NCI-H1105 (cell line): ENCODE measurements around the gene PRPF38A.
"Not testable (repeated sequence)": the region's sequence is repeated elsewhere in the genome, so short reads cannot be mapped to it uniquely, and the experiment has no call there.

Experiments
- DNase-seq: peaks from one replicate; lab custom pipeline; 2025; lab: John Stamatoyannopoulos, UW

Gene PRPF38A, protein sequence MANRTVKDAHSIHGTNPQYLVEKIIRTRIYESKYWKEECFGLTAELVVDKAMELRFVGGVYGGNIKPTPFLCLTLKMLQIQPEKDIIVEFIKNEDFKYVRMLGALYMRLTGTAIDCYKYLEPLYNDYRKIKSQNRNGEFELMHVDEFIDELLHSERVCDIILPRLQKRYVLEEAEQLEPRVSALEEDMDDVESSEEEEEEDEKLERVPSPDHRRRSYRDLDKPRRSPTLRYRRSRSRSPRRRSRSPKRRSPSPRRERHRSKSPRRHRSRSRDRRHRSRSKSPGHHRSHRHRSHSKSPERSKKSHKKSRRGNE

GRCh38 chr1:52404116-52404974 is at the start of gene PRPF38A, which contains the start of gene ORC1:
PRPF38A (plus strand) TSS chr1:52404602; CDS start chr1:52404750, 148 bp downstream.
ORC1 (minus strand) TSS chr1:52404423; CDS start chr1:52402223, 2,200 bp downstream.
- DNase-seq: peak; percentile 99

- no peak for DNase-seq
Observed at GRCh38 chr1:52355436-52355835, 49.0 kb upstream of the PRPF38A start.

DNA sequence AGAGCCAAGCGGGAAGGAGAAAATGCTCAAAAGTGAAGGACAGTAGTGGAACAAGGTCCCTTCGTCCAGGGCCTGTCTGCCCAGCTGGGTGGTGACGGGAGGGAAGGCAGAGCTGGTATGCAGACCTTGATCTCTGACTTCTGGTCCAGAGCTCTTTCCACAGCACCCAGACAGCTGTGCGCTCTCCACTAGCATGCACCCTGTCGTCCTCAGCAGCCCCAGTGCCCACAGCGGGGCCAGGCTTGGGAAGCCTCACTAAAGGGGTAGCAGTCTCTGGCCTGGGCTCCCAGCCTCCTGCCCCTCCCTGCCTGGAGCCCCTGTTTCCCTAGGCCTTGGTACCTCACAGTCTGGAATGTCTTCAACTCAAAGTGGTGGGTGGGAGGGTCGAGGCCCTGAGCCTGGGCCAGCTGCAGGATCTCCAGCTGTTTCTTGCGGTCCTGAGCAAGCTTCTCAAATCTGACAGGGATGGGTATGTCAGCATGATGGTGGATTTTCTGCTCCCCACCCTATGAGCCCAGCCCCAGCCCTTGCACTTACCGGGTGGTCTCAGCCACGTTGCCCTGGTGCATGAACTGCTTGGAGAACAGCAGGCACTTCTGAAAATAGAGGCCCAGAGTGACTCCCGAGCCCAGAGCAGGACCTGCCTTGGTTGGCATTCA is 48.4 kb upstream of the PRPF38A start:
- DNase-seq: no peak

DNA sequence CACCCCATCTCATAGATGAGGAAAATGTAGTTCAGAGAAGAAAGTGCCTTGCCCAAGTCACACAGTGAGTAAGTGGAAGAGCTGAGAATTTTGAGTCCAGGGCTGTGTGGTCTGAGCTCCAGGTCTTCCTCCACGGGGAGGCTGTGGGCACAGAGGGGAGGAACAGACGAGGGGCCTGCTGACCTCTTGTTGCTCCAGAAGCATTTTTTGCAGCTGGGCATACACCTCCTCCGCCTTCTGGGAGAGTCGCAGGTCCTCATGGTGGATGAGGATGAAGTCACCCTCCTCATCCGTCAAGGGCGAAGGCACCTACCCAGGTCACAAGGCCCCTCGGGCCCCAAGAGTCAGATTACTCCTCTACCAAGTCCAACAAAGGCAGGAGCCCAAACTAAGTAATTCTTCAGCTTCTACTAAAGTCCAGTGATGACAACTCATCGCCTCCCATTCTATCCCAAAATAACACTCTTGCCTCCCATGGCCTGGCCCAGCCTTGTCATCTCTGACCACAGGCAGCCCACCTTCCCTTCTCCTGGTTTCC is 47.5 kb upstream of the PRPF38A start:
- no peak for DNase-seq

GRCh38 chr1:52357397-52357796 is 47.0 kb upstream of the PRPF38A start:
- no peak for DNase-seq

GRCh38 chr1:52358851-52359497 is 45.4 kb upstream of the PRPF38A start:
- no peak for DNase-seq

- DNase-seq: no peak
Observed at GRCh38 chr1:52359676-52360594, 44.5 kb upstream of the PRPF38A start.

DNA sequence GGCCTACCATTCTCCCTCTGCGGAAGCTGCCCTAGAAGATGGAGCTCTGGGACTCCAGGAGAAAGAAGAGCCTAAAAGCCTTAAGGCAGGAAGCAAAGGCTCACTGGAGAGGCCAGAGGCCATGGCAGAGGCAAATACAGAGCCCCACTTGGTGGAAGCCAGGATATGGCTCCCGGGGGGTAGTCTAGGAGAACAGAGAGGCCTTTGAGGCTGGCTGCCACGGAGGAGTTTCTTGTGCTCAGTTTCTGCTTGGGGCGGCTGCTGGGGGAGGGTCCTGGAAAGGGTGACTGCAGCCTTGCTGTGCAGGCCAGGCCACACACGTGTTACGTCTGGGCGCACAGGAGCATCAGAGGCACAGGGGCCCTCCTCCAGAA is 43.8 kb upstream of the PRPF38A start:
- no peak for DNase-seq

GRCh38 chr1:52364235-52364839 is 40.1 kb upstream of the PRPF38A start:
- no peak for DNase-seq

DNA sequence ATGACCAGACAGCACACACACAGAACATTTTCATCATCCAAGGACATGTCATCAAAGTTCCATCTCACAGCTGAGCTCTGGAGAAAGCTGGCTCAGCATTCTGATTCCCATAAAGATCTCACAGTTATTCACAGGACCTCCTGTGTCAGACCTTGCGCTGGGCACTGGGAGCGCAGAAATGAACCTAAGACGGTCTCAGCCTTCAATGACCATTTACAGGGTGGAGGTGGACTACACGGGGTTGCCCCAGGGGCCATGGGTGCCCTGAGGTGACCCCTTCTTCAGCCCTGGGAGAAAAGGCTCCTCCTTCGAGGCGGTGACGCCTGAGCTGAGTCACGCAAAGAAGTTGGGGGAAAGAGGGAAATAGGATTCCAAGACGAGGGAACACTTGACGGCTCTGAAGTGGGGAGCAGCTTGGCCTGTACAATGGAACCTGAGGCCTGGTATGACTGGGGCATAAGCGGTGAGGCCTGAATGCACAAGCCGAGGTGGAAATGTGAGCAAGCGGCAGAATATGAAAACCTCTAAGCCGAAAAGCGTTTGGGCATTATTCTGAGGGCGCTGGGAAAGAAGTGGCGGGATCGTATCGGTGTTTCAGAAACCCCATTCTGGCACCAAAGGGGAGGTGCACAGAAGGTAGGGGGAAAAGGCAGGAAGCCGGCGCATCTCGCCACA is 39.2 kb upstream of the PRPF38A start:
- no peak for DNase-seq

- peak; percentile 99 for DNase-seq
Observed at GRCh38 chr1:52365746-52366516, 38.5 kb upstream of the PRPF38A start, which contains the start of gene CC2D1B. CC2D1B (minus strand) TSS chr1:52366205; CDS start chr1:52364620, 1,585 bp downstream.

- DNase-seq: no peak
Observed at GRCh38 chr1:52366517-52366827, 37.9 kb upstream of the PRPF38A start.

GRCh38 chr1:52367272-52367671 is 37.1 kb upstream of the PRPF38A start:
- no peak for DNase-seq

DNA sequence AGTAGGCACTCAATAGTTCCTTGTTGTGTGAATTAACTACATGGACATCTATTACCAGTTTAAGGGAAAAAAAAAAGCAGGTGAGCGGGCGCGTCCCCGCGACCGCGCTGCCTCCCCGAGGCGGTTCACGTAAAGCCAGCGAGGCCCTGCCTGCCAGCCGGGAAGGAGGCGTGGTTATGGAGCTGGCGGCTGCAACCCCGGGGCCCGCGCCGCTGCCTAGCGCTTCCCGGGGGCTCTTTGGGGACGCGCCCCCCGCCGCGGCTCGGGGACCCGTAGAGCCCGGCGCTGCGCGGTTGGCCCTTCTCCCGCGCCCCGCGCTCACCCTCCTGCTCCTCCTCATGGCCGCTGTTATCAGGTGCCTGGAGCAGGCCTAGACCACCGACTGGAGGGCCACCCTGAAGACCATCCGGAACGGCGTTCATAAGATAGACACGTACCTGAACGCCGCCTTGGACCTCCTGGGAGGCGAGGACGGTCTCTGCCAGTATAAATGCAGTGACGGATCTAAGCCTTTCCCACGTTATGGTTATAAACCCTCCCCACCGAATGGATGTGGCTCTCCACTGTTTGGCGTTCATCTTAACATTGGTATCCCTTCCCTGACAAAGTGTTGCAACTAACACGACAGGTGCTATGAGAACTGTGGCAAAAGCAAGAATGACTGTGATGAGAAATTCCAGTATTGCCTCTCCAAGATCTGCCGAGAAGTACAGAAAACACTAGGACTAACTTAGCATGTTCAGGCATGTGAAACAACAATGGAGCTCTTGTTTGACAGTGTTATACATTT is 35.8 kb upstream of the PRPF38A start:
- DNase-seq: peak; percentile 91

DNA sequence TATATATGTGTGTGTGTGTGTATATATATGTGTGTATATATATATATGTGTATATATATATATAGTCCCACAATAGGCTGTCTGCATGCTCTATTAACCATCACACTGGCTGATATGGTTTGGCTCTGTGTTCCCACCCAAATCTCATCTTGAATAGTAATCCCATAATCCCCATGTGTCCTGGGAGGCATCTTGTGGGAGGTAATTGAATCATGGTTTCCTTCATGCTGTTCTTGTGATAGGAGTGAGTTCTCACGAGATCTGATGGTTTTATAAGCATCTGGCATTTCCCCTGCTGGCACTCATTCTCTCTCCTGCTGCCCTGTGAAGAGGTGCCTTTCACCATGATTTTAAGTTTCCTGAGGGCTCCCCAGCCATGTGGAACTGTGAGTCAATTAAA is 34.6 kb upstream of the PRPF38A start:
- not testable (repeated sequence) for DNase-seq

GRCh38 chr1:52385376-52385775 is 19.0 kb upstream of the PRPF38A start:
- DNase-seq: no peak

DNA sequence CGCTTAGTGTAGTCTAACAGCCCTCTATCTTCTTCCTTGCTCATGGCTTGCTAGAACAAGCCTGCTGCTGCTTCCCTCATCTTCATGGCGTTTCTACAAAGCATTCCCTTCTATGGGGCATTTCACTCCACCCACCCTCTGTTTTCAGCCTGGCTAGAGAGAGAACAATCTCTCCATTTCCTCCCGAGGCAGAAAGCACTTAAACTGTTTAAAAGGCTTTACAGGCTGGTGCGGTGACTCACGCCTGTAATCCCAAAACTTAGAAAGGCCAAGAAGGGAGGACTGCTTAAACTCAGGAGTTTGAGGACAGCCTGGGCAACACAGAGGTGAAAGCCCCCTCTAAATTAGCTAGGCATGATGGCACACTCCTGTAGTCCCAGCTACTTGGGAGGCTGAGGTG is 17.9 kb upstream of the PRPF38A start:
- no peak for DNase-seq

DNA sequence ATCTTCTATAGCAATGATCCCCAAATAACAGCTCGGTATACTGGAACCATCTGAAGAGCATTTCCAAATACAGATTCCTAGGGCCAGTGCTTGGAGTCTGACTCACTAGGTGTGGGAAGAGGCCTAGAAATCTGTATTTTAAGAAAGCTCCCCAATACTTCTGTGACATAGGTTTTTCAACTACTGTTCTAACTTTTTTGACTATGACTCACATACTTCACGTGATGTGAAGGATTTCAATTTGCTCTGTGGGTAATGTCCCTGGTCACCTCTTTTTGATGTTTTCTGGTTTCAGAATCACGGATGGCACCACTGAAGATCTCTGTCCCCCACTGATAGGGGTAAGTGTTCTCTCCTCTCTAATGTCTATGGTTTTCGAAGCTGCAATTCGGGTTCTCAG is 11.2 kb upstream of the PRPF38A start:
- DNase-seq: no peak
